HG03558 (cell line): Measurements from ENCODE around the gene MRPL36.

Source experiments
- ATAC-seq: cut with Tn5 transposase; IDR thresholded peaks from one replicate; pipeline ENCODE4 v1.9.1; 2021; ENCODE audit warnings: moderate number of reproducible peaks; ENCODE audit not compliant: unreplicated experiment; ENCODE audit errors: extremely low read depth

MRPL36 gene

GRCh38 chr5:1833264-1834021 lies 33.8 kb upstream of the MRPL36 start:
- no peak for ATAC-seq

DNA sequence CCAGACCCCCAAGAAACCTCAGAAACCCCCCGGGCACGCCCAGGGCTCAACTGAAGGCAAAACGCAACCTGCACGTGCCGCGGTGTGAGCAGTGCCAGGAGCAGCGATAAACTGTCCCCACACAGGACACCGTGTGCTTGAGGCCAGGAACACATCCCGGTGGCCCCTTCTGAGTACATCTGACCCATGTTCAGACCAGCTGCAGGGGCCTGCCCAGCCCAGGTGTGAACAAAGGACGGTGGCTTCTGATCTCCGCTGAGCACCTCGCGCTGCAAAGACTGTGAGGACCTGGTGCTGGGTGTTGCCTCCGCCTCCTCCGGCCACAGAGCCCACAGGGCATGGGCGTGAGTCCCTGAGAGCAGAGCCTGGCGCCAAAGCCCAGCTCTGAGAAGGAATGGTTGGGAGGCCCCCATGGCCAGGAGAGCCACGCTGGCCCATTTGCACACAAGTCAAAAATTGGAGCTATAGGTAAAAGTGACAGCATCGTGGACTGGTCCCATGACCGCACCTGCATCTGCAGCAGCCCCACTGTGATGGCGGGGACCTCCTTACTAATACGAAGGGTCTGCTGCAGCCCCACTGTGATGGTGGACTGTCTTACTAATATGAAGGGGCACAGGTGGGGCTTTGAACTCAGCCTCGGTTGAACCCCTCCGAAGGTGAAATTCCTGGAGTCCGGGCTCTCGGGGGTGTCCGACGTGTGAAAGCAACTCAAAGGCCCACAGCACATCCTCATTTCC lies 33.0 kb upstream of the MRPL36 start:
- ATAC-seq: no peak

DNA sequence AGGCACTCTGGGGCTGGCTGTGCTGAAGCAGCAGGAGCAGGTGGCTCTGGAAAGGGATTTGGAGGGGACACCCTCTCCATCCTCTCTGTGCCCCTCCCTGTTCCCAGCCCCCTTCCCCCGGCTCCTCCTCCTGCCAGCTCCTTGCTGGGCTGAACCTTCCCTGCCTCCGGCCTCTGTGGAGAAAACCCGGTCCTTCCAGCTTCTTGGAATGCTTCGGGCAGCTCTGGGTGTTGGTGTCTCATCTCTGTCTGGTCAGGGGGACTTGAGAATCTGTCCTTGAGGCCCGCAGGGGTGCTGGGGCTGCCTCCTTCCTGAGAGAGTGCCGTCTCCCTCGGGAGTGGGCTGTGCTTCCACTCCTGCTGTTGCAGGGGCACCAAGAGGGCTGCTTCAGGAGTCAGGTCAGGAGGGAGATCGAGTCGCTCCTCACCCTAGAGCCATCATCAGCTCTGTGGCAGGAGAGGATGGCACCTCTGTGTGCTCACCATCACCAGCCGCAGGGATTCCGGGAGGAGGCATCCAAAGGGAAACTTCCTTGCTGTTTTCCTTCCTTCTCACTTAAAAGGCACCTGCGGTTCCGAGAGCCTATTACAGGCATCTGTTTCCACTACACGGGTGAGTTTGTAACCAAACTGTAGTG lies 32.2 kb upstream of the MRPL36 start:
- ATAC-seq: no peak

DNA sequence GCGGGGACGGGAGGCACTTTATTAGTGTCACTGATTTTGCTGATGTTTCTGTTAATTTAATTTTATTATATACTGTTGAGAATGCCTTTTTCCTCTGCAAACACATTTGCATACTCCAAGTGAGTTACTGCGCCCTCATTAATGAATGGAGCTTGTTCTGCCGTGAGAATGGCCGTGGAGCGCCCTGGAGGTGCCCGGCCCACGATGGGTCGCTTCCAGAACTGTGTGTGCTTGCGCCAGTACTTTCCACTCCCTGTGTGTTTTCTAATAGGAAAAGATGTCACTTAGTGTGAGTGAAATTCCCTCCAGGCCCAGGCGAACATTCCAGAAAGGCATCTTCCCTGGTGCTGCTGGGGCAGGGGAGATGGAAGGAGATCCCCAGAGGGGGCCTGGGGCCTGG lies 31.6 kb upstream of the MRPL36 start:
- ATAC-seq: no peak

DNA sequence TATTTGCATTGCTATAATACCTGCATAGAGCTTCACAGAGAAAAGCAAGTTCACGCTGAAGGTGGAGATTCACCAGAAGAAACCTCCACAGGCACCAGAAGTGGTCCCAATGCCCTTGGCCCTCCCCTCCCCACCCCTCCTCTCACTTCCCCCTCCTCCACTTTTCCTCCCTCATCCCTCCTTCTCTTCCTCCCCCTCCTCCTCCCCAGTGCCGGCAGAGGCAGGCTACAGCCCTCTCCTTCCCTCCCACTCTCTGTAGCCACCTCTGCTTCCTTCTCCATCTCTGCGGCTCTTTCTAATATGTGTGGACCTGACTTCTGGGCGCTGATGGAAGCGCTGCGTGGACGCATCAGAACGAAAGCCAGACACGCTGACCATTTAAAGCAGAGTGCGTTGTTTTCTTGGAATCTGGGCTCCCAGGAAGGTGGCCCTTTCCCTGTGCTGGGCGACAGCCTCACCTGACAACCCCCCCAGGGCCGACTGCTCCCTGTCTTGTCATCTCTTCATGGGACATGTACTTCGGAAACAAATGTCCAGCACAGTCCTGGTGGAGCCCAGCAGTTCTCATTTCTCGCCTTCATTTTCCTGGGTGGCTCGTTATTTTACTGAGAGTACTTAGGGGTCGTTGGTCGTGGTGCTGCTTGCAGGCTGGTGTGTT lies 31.1 kb upstream of the MRPL36 start:
- ATAC-seq: no peak

GRCh38 chr5:1827886-1828397 lies 28.3 kb upstream of the MRPL36 start:
- no peak for ATAC-seq

DNA sequence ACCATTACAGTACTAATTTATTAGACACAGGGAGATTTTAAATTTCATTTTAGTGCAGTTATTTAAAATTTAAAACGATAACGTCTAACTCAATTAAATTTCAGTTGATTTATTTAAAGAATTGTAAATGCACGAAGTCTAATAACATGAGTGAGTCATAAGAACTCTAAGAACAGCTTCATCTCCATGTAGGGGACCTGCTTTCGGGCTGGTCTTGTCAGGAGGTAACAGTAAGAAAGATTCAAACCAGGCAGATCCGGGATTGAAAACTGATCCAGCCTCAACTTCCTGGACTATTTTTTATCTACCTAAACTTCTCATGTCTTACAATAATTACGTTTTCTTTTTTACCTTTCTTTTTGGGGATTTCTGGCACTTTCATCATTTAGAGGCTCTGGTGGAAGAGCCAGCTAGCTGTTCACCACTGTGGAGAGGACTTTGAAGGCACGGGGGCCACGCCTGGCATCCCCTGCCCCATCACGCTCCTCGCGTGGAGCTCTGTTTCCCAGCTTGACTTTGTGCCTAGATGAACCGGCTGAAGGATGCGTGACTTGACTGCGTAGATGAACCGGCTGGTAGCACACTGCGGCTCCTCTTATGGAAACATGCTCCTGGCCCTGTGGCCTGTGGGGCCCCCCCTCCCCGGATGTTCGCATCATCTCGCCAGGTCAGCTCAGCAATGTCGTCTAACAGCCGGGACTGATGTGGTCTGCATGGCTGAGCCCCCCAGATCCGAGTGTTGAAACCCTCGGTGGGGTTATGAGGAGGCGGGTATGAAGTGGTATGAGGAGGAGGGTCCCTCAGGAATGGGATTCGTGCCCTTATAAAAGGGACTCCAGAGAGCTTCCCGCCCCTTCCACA lies 27.6 kb upstream of the MRPL36 start:
- no peak for ATAC-seq

DNA sequence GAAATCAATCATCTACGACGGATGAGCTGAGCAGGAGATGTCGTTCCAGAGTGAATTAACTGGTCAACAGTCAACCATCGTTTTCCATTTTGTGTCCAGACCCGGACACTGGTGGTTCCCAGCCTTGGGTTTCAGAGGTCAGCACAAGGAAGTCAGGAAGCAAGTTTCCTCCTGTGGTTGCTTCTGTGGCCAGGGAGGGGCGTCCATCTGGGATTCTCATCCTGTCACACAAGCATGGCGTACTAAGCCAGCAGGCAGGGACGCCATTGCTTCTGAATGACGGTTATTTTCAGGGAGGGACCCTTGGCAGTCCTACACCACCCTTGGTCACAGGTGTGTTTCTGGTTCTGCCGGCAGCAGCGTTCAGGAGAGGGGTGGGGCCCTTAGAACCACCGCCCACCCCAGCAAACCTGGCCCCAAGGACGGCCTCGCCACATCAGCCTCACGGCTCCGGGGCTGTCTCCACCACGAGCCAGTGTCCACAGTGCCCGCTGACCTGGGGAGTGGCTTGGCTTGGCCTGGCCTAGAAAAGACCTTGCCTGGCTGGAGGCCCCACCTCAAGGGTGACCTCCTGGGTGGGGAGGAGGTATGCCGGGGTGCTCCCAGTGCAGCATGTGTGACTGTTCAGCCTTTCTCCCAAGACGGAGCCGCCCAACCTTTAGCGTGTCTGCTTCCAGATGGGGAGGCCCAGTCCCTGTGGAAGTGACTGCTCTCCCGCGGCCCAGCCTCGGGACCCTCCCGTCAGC lies 26.8 kb upstream of the MRPL36 start:
- ATAC-seq: no peak

DNA sequence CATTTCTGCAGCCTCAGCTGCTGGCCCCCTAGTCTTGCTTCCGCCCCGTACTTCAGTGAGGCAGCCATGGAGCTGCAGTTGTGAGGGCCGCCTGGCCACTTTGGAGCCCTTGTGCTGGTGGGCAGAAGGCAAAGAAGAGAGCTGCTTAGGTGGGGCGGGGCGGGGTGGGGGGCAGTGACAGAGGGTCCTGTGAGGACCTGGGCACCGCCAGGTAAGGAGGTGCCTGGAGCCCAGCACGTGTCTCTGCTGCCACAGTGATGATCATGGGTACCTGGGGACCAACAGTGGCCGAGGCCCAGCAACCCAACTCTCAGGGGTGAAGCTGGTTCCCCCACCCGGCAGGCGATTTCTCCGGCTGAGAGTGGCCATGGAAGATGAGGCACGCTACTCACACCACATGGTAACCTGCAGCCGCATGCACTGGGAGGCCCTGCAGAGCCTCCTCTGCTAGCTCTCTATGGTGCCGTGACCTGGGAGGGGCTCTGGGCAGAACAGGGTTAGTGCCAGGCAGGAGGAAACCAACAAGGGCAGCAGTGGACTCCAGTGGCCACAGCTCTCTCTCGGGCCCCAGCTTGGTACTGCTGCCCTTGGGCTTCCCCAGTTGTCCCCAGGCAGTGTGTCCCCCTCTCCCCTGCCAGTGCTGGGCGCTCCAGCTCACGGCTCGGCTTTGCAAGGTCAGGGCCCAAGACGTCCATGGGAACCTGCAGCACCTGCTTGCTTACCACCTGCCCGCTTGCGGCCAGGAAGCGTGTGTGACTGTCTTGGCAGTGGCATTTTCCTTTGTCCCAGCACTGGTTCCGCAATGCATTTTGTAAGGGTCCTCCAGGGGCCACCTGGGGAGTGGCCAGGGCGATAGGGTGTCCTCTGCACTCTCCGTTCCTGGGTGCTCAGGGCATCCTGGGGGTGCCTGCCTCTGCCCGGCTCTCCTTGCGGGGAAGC lies 25.5 kb upstream of the MRPL36 start:
- no peak for ATAC-seq

GRCh38 chr5:1824109-1824821 lies 24.6 kb upstream of the MRPL36 start:
- ATAC-seq: no peak

DNA sequence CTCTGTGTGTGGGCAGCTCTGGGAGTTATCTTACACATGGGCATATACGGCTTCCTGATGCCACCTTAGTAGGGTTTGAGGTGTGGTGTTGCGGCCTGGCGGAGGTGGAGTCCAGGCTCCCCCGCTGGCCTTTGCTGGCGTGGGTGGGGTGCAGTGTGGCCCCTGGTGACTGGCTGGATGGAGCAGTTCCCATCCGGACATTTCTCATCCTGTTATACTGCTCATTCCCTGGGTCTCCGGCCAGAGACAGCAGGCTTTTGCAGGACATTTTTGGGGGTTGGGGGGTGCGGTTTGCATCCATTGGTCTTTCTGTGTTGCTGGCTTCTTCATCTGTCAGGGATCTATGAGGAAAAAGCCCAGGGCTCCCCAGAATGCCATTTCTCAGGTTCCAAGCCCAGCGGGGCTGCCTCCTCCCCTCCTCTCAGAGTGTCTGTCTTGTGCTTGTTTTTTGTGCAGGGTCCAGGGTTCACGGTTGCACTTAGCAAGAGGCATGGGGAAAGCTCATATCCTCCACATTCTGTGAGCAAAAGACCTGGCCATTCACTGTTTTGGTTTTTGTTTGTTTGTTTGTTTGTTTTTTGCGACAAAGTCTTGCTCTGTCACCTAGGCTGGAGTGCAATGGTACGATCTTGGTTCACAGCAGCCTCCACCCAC lies 23.9 kb upstream of the MRPL36 start:
- no peak for ATAC-seq

GRCh38 chr5:1821862-1822261 lies 22.2 kb upstream of the MRPL36 start:
- no peak for ATAC-seq

GRCh38 chr5:1820926-1821325 lies 21.3 kb upstream of the MRPL36 start:
- ATAC-seq: no peak

- no peak for ATAC-seq
Measured at GRCh38 chr5:1820381-1820780, 20.7 kb upstream of the MRPL36 start.

DNA sequence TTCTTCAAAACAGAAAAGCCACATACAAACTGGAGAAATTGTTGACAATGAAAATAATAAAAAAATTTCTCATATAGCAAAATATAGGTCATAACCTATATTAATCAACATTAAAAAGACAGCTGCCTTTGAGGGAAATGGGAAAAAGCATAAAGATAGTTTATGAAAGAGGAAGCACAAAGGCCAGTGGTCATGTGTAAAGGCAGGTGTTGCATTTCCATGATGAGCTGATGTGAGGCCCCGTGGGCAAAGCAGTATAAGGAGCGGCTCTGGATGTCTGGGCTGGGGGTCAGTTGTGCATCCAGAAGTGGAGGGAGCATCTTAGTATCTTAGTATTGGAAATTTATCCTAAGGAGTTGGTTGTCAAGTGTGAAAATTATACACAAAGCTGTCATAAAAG lies 19.8 kb upstream of the MRPL36 start:
- ATAC-seq: no peak

- no peak for ATAC-seq
Measured at GRCh38 chr5:1818784-1819183, 19.1 kb upstream of the MRPL36 start.
